Liver (tissue), 9 donors: ENCODE results near the gene HID1. TPM values are rescaled to one million over a fixed set of nuclear protein-coding genes. Genes with fewer than 3 reads are reported as not detected.

Experiments
- DNase-seq: peaks from one replicate; pipeline ENCODE4 v3.0.0-alpha.2; 2017; ENCODE audit warnings: low spot score
- H3K27ac ChIP-seq, 2 donors: one replicate each; pipeline ENCODE4 v1.7.0; 2013; ENCODE audit warnings: inconsistent platforms in 2 of 2, low read length in 2 of 2, control low read depth in 1 of 2, low read depth in 1 of 2, mild to moderate bottlenecking in 1 of 2
- H3K27me3 ChIP-seq, 4 donors: one replicate each; pipeline versions ENCODE4 v1.6.1 to v1.7.0; 2013; ENCODE audit warnings: low read length in 3 of 4, inconsistent platforms in 1 of 4, mild to moderate bottlenecking in 1 of 4, moderate library complexity in 1 of 4; ENCODE audit not compliant: control insufficient read depth in 4 of 4, insufficient read depth in 4 of 4
- H3K36me3 ChIP-seq, 4 donors: one replicate each; pipeline versions ENCODE4 v1.6.1 to v1.7.0; 2013; ENCODE audit warnings: low read length in 3 of 4, mild to moderate bottlenecking in 3 of 4, low read depth in 1 of 4, moderate library complexity in 1 of 4; ENCODE audit not compliant: control insufficient read depth in 4 of 4, insufficient read depth in 3 of 4
- H3K4me1 ChIP-seq, 4 donors: one replicate each; pipeline versions ENCODE4 v1.6.1 to v1.7.0; 2013; ENCODE audit warnings: low read length in 3 of 4, mild to moderate bottlenecking in 3 of 4, moderate library complexity in 1 of 4; ENCODE audit not compliant: control insufficient read depth in 4 of 4, insufficient read depth in 4 of 4
- H3K4me3 ChIP-seq, 3 donors: one replicate each; pipeline versions ENCODE4 v1.6.1 to v1.7.0; 2013; ENCODE audit warnings: low read length in 3 of 3, control low read depth in 1 of 3, low read depth in 1 of 3, mild to moderate bottlenecking in 1 of 3
- H3K9ac ChIP-seq, 2 donors: one replicate each; pipeline ENCODE4 v1.7.0; 2013; ENCODE audit warnings: low read length in 2 of 2, mild to moderate bottlenecking in 2 of 2, moderate library complexity in 2 of 2, control low read depth in 1 of 2, low read depth in 1 of 2
- H3K9me3 ChIP-seq, 4 donors: one replicate each; pipeline versions ENCODE4 v1.6.1 to v1.7.0; 2013; ENCODE audit warnings: low read length in 3 of 4; ENCODE audit not compliant: control insufficient read depth in 4 of 4
- ATF3 ChIP-seq: IDR thresholded peaks from 2 replicates; pipeline ENCODE4 v1.6.1; 2016; ENCODE audit warnings: antibody characterized with exemption
- EGR1 ChIP-seq, 2 donors: IDR thresholded peaks; 2 replicates each; pipeline ENCODE4 v1.6.1; 2016 to 2018; ENCODE audit warnings: antibody characterized with exemption in 2 of 2, low read depth in 2 of 2
- FOXA1 ChIP-seq: IDR thresholded peaks from 2 replicates; pipeline ENCODE4 v1.6.1; 2016; ENCODE audit warnings: antibody characterized with exemption
- FOXA2 ChIP-seq: IDR thresholded peaks from 2 replicates; pipeline ENCODE4 v1.6.1; 2016; ENCODE audit warnings: antibody characterized with exemption
- GABPA ChIP-seq, 2 donors: IDR thresholded peaks in 1 of 2; conservative IDR thresholded peaks in 1 of 2; 2 replicates each; pipeline ENCODE4 v1.6.1; 2016; ENCODE audit warnings: antibody characterized with exemption in 2 of 2, mild to moderate bottlenecking in 1 of 2, moderate library complexity in 1 of 2
- HNF4A ChIP-seq, 2 donors: conservative IDR thresholded peaks; 2 replicates each; pipeline ENCODE4 v1.6.1; 2016; ENCODE audit warnings: antibody characterized with exemption in 2 of 2, mild to moderate bottlenecking in 2 of 2
- HNF4G ChIP-seq: IDR thresholded peaks from 2 replicates; pipeline ENCODE4 v1.6.1; 2016; ENCODE audit warnings: antibody characterized with exemption
- JUND ChIP-seq, 2 donors: IDR thresholded peaks; 2 replicates each; pipeline ENCODE4 v1.6.1; 2016; ENCODE audit warnings: antibody characterized with exemption in 2 of 2
- MAX ChIP-seq: IDR thresholded peaks from 2 replicates; pipeline ENCODE4 v1.6.1; 2016; ENCODE audit warnings: antibody characterized with exemption
- NR2F2 ChIP-seq: IDR thresholded peaks from 2 replicates; pipeline ENCODE4 v1.6.1; 2016; ENCODE audit warnings: antibody characterized with exemption
- RAD21 ChIP-seq, 2 donors: IDR thresholded peaks; 2 replicates each; pipeline ENCODE4 v1.6.1; 2016; ENCODE audit warnings: antibody characterized with exemption in 2 of 2, mild to moderate bottlenecking in 2 of 2
- REST ChIP-seq: IDR thresholded peaks from 2 replicates; pipeline ENCODE4 v1.6.1; 2016; ENCODE audit warnings: antibody characterized with exemption, mild to moderate bottlenecking
- RXRA ChIP-seq, 2 donors: IDR thresholded peaks; 2 replicates each; pipeline ENCODE4 v1.6.1; 2017 to 2018; ENCODE audit warnings: antibody characterized with exemption in 2 of 2, mild to moderate bottlenecking in 1 of 2
- SP1 ChIP-seq: IDR thresholded peaks from 2 replicates; pipeline ENCODE4 v1.6.1; 2018; ENCODE audit warnings: antibody characterized with exemption, mild to moderate bottlenecking
- TAF1 ChIP-seq: conservative IDR thresholded peaks from 2 replicates; pipeline ENCODE4 v1.6.1; 2016; ENCODE audit warnings: antibody characterized with exemption, mild to moderate bottlenecking
- YY1 ChIP-seq: IDR thresholded peaks from 2 replicates; pipeline ENCODE4 v1.6.1; 2016; ENCODE audit warnings: antibody characterized with exemption, mild to moderate bottlenecking
- ZBTB33 ChIP-seq: IDR thresholded peaks from 2 replicates; pipeline ENCODE4 v1.6.1; 2016; ENCODE audit warnings: antibody characterized with exemption
- WGBS: extraction: QIAGEN DNeasy Blood & Tissue Kit; methylation state at CpG from one replicate; pipeline ENCODE4 v1.1.7; 2013; 5-methylcytosine and 5-hydroxymethylcytosine counted together
- polyA plus RNA-seq, 2 donors: library from polyadenylated mRNA; stranded (reverse) in 1 of 2; unstranded in 1 of 2; fragments of 200-250 nt in 1 of 2; fragments of >200 nt in 1 of 2; fragmentation: Nextera tagmentation in 1 of 2; extraction: Ambion mirVana in 1 of 2; gene quantifications; one replicate each; pipeline versions ENCODE4 v1.2.1 to v1.2.3, GENCODE V29; 2013 to 2015
- total RNA-seq, 2 donors: library from RNA; depleted of rRNA; stranded (reverse); fragments of >200 nt; gene quantifications; one replicate each; pipeline ENCODE4 v1.2.3, GENCODE V29; 2014
- TF ChIP-seq, protein P1 (sequence below): fragments of 150-350 bp; IDR thresholded peaks from 2 replicates; pipeline ENCODE4 v1.5.1; 2017; ENCODE audit warnings: improper control_type of control experiment, low read depth, low read length; ENCODE audit not compliant: missing input control
- donor health status: healthy.
- donor health status: healthy.
- donor health status: healthy.
- donor health status: healthy.
- donor health status: healthy.

HID1 gene
- total and polyA plus RNA-seq, 4 donors, result 2.7 to 6.2 (median 3.7) TPM

GRCh38 chr17:74918906-74919305 lies 53.7 kb downstream of the HID1 start:
- DNase-seq, result no peak
- H3K27ac ChIP-seq, result no peak overlapping the region
- H3K36me3 ChIP-seq, result no peaks in the 10 kb centered on the region
- no peak overlapping the region for H3K4me3 ChIP-seq
- H3K27me3 ChIP-seq, result peaks cover 0 to 2% (median 1%) of the 10 kb centered on the region in 4 donors
- no peak overlapping the region for H3K9ac ChIP-seq
- TF ChIP-seq RAD21 (IDR thresholded peaks at IDR 0.05), result no peak
- no peak for TF ChIP-seq REST
- TF ChIP-seq GABPA (IDR thresholded peaks at IDR 0.05 in 1 of 2, conservative IDR thresholded peaks at IDR 0.05 in 1 of 2), result no peak
- TF ChIP-seq, protein P1, sequence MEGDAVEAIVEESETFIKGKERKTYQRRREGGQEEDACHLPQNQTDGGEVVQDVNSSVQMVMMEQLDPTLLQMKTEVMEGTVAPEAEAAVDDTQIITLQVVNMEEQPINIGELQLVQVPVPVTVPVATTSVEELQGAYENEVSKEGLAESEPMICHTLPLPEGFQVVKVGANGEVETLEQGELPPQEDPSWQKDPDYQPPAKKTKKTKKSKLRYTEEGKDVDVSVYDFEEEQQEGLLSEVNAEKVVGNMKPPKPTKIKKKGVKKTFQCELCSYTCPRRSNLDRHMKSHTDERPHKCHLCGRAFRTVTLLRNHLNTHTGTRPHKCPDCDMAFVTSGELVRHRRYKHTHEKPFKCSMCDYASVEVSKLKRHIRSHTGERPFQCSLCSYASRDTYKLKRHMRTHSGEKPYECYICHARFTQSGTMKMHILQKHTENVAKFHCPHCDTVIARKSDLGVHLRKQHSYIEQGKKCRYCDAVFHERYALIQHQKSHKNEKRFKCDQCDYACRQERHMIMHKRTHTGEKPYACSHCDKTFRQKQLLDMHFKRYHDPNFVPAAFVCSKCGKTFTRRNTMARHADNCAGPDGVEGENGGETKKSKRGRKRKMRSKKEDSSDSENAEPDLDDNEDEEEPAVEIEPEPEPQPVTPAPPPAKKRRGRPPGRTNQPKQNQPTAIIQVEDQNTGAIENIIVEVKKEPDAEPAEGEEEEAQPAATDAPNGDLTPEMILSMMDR, result no peak
- TF ChIP-seq SP1, result no peak
- no peak for TF ChIP-seq HNF4A (conservative IDR thresholded peaks at IDR 0.05)
- TF ChIP-seq EGR1 (IDR thresholded peaks at IDR 0.05; ENCODE audit: low read depth in 2 of 2), result no peak
- TF ChIP-seq MAX, result no peak
- H3K4me1 ChIP-seq, result peaks cover under 1 to 8% (median 3%) of the 10 kb centered on the region in 4 donors
- 89% methylated on average over 5 of the region's 5 CpGs for WGBS
- H3K9me3 ChIP-seq, result no peaks in the 10 kb centered on the region

GRCh38 chr17:74917430-74917829 lies 55.1 kb downstream of the HID1 start:
- no peak for DNase-seq
- no peak overlapping the region for H3K27ac ChIP-seq
- H3K36me3 ChIP-seq, result no peaks in the 10 kb centered on the region
- no peak overlapping the region for H3K9ac ChIP-seq
- 67% methylated on average over 10 of the region's 10 CpGs for WGBS
- no peaks in the 10 kb centered on the region for H3K4me1 ChIP-seq
- H3K4me3 ChIP-seq, result no peak overlapping the region
- H3K27me3 ChIP-seq, result peaks cover 0 to 2% (median 0%) of the 10 kb centered on the region in 4 donors
- H3K9me3 ChIP-seq, result no peaks in the 10 kb centered on the region
- no peak for TF ChIP-seq ZBTB33
- TF ChIP-seq HNF4A (conservative IDR thresholded peaks at IDR 0.05), result no peak
- TF ChIP-seq NR2F2, result no peak
- no peak for TF ChIP-seq YY1
- no peak for TF ChIP-seq JUND (IDR thresholded peaks at IDR 0.05)
- TF ChIP-seq SP1, result no peak
- TF ChIP-seq FOXA1, result no peak
- no peak for TF ChIP-seq REST
- TF ChIP-seq RAD21 (IDR thresholded peaks at IDR 0.05), result no peak
- TF ChIP-seq HNF4G, result no peak
- no peak for TF ChIP-seq RXRA (IDR thresholded peaks at IDR 0.05)
- no peak for TF ChIP-seq FOXA2
- no peak for TF ChIP-seq GABPA (IDR thresholded peaks at IDR 0.05 in 1 of 2, conservative IDR thresholded peaks at IDR 0.05 in 1 of 2)
- no peak for TF ChIP-seq ATF3
- no peak for TF ChIP-seq EGR1 (IDR thresholded peaks at IDR 0.05; ENCODE audit: low read depth in 2 of 2)
- TF ChIP-seq, protein P1, result no peak
- no peak for TF ChIP-seq TAF1
